Measurements from ENCODE around the gene NKAIN1. TPM values are rescaled to one million over a fixed set of nuclear protein-coding genes. Genes with fewer than 3 reads are reported as not detected.

NKAIN1 gene
- total and polyA plus RNA-seq, 8 donors, result 0.08 TPM; not detected in 7

- H3K9me3 ChIP-seq, result no peaks in the 10 kb centered on the region
- H3K27me3 ChIP-seq, result no peaks in the 10 kb centered on the region
- no peak overlapping the region for H3K4me3 ChIP-seq
- no peaks in the 10 kb centered on the region for H3K36me3 ChIP-seq
- 88 to 100% (median 94%) methylated on average over 4 of the region's 4 CpGs for WGBS, 5 donors
- no peaks in the 10 kb centered on the region for H3K4me1 ChIP-seq
- no peak for DNase-seq
- no peak overlapping the region for H3K27ac ChIP-seq
- TF ChIP-seq EP300 (IDR thresholded peaks at IDR 0.05), result no peak
- TF ChIP-seq CTCF (IDR thresholded peaks at IDR 0.05), result no peak
- no peak for TF ChIP-seq POLR2A (IDR thresholded peaks at IDR 0.05)
- no peak for TF ChIP-seq POLR2AphosphoS5 (IDR thresholded peaks at IDR 0.05)
- intact Hi-C loops (cut with DNase I; ENCODE audit: low total_unique reads), result no loop called here
Measured at GRCh38 chr1:31248276-31248675, 8.6 kb upstream of the NKAIN1 start.

- TF ChIP-seq POLR2A (IDR thresholded peaks at IDR 0.05) (no peak), CTCF (IDR thresholded peaks at IDR 0.05) (no peak), POLR2AphosphoS5 (IDR thresholded peaks at IDR 0.05) (no peak), EP300 (IDR thresholded peaks at IDR 0.05) (no peak)
- no peaks in the 10 kb centered on the region for H3K36me3 ChIP-seq
- no peak for DNase-seq
- peaks cover 0 to 29% (median 23%) of the 10 kb centered on the region in 3 donors for H3K27me3 ChIP-seq
- peaks cover 6 to 8% (median 7%) of the 10 kb centered on the region in 4 donors for H3K4me1 ChIP-seq
- H3K9me3 ChIP-seq, result no peaks in the 10 kb centered on the region
- intact Hi-C loops (cut with DNase I; ENCODE audit: low total_unique reads), result no loop called here
- 65 to 81% (median 74%) methylated on average over 4 of the region's 4 CpGs for WGBS, 5 donors
- H3K4me3 ChIP-seq, result no peak overlapping the region
- H3K27ac ChIP-seq, result no peak overlapping the region
Measured at GRCh38 chr1:31244326-31244725, 4.6 kb upstream of the NKAIN1 start.

- H3K36me3 ChIP-seq, result no peaks in the 10 kb centered on the region
- H3K27ac ChIP-seq, result no peak overlapping the region
- intact Hi-C loops (cut with DNase I; ENCODE audit: low total_unique reads), result no loop called here
- no peak overlapping the region for H3K4me3 ChIP-seq
- peaks cover 0 to 36% (median 30%) of the 10 kb centered on the region in 3 donors for H3K27me3 ChIP-seq
- H3K4me1 ChIP-seq, result peaks cover 12 to 15% (median 13%) of the 10 kb centered on the region in 4 donors
- WGBS, 5 donors, result 63 to 73% (median 70%) methylated on average over 10 of the region's 10 CpGs
- TF ChIP-seq CTCF (IDR thresholded peaks at IDR 0.05), result no peak
- TF ChIP-seq EP300 (IDR thresholded peaks at IDR 0.05), result no peak
- no peak for TF ChIP-seq POLR2A (IDR thresholded peaks at IDR 0.05)
- no peak for TF ChIP-seq POLR2AphosphoS5 (IDR thresholded peaks at IDR 0.05)
- H3K9me3 ChIP-seq, result no peaks in the 10 kb centered on the region
- peak in 1 of 2 donors; percentile 12 for DNase-seq
Measured at GRCh38 chr1:31243501-31244286, 4.0 kb upstream of the NKAIN1 start.

- H3K36me3 ChIP-seq, result no peaks in the 10 kb centered on the region
- H3K9me3 ChIP-seq, result no peaks in the 10 kb centered on the region
- no peak overlapping the region for H3K4me3 ChIP-seq
- no peak for TF ChIP-seq CTCF (IDR thresholded peaks at IDR 0.05)
- no peak for TF ChIP-seq POLR2A (IDR thresholded peaks at IDR 0.05)
- TF ChIP-seq POLR2AphosphoS5 (IDR thresholded peaks at IDR 0.05), result no peak
- TF ChIP-seq EP300 (IDR thresholded peaks at IDR 0.05), result no peak
- WGBS, 5 donors, result 69 to 74% (median 70%) methylated on average over 8 of the region's 8 CpGs
- H3K27me3 ChIP-seq, result peaks cover 6 to 59% (median 50%) of the 10 kb centered on the region in 3 donors
- H3K27ac ChIP-seq, result no peak overlapping the region
- no peak for DNase-seq
- peaks cover 12 to 16% (median 15%) of the 10 kb centered on the region in 4 donors for H3K4me1 ChIP-seq
- intact Hi-C loops (cut with DNase I; ENCODE audit: low total_unique reads), result no loop called here
Measured at GRCh38 chr1:31241321-31241720, 1.6 kb upstream of the NKAIN1 start.
